Islet precursor cell (in vitro differentiated cells): ENCODE data around the gene GPR37L1.

Experiments used
- DNase-seq: peaks from one replicate; pipeline ENCODE4 v3.0.0-alpha.2; 2018

GPR37L1 gene

GRCh38 chr1:202122639-202123335 is at the start of gene GPR37L1:
Gene GPR37L1, plus strand, starts transcription at chr1:202122917. Its CDS starts 47 bp downstream, at chr1:202122964.
- DNase-seq = peak; percentile 94

GRCh38 chr1:202073206-202073605 is 49.5 kb upstream of the GPR37L1 start:
- no peak for DNase-seq

- no peak for DNase-seq
Observed at GRCh38 chr1:202074985-202075384, 47.7 kb upstream of the GPR37L1 start.

GRCh38 chr1:202075389-202075788 is 47.3 kb upstream of the GPR37L1 start:
- DNase-seq = no peak

GRCh38 chr1:202076050-202076511 is 46.6 kb upstream of the GPR37L1 start:
- DNase-seq = no peak

GRCh38 chr1:202078241-202078640 is 44.5 kb upstream of the GPR37L1 start:
- DNase-seq = no peak

GRCh38 chr1:202081992-202082391 is 40.7 kb upstream of the GPR37L1 start:
- DNase-seq = no peak

- DNase-seq = no peak
Observed at GRCh38 chr1:202084791-202085681, 37.7 kb upstream of the GPR37L1 start.

- no peak for DNase-seq
Observed at GRCh38 chr1:202085682-202086373, 36.9 kb upstream of the GPR37L1 start.

GRCh38 chr1:202086579-202087350 is 36.0 kb upstream of the GPR37L1 start:
- DNase-seq = no peak

GRCh38 chr1:202088206-202088605 is 34.5 kb upstream of the GPR37L1 start:
- no peak for DNase-seq

GRCh38 chr1:202090994-202091393 is 31.7 kb upstream of the GPR37L1 start:
- DNase-seq = no peak

- DNase-seq = no peak
Observed at GRCh38 chr1:202093858-202094257, 28.9 kb upstream of the GPR37L1 start.

- DNase-seq = no peak
Observed at GRCh38 chr1:202101184-202101583, 21.5 kb upstream of the GPR37L1 start.

GRCh38 chr1:202104073-202104472 is 18.6 kb upstream of the GPR37L1 start:
- DNase-seq = no peak

- DNase-seq = peak; percentile 97
Observed at GRCh38 chr1:202105571-202106339, 17.0 kb upstream of the GPR37L1 start.

GRCh38 chr1:202106340-202107254 is 16.1 kb upstream of the GPR37L1 start:
- peak; percentile 72 for DNase-seq

GRCh38 chr1:202107321-202107761 is 15.4 kb upstream of the GPR37L1 start:
- peak; percentile 56 for DNase-seq

GRCh38 chr1:202107801-202108731 is 14.7 kb upstream of the GPR37L1 start:
- peak; percentile 57 for DNase-seq
